NOMO-1 treated with dmso at 0.1 percent for 144 hours (cell line): Measurements from ENCODE around the gene ASXL3.
A peak's percentile ranks its signal among the peaks of the same experiment; 100 is the strongest.

Experiments
- DNase-seq: peaks from one replicate; lab custom pipeline; 2025; ENCODE audit not compliant: unreplicated experiment; lab: John Stamatoyannopoulos, UW

Gene ASXL3

GRCh38 chr18:33712719-33713118 is 134.7 kb downstream of the ASXL3 start:
- DNase-seq = no peak

- DNase-seq = no peak
Observed at GRCh38 chr18:33716061-33716683, 138.2 kb downstream of the ASXL3 start.

- DNase-seq = no peak
Observed at GRCh38 chr18:33717339-33717738, 139.3 kb downstream of the ASXL3 start.

- no peak for DNase-seq
Observed at GRCh38 chr18:33720133-33720532, 142.1 kb downstream of the ASXL3 start.

GRCh38 chr18:33729556-33729955 is 151.5 kb downstream of the ASXL3 start:
- no peak for DNase-seq

DNA sequence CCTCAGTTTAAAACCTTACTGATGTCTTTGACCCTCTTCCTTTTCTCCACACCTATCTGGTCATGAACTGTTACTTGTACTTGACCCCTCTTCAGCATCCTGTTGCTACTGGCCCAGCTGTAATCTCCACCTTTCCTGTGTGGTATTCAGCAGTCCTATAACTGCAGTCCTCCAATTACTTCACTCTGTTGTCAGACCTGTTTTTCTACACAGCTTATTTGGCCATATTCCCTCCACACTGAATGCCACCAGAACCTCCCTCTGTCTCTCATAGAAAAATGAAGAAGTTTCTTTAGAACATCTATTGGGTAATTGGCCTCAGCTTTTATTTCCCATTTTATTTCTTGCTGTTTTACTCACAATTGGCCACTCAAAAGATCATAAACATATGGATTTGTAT is 155.4 kb downstream of the ASXL3 start:
- no peak for DNase-seq

- DNase-seq = no peak
Observed at GRCh38 chr18:33735428-33735827, 157.4 kb downstream of the ASXL3 start.

DNA sequence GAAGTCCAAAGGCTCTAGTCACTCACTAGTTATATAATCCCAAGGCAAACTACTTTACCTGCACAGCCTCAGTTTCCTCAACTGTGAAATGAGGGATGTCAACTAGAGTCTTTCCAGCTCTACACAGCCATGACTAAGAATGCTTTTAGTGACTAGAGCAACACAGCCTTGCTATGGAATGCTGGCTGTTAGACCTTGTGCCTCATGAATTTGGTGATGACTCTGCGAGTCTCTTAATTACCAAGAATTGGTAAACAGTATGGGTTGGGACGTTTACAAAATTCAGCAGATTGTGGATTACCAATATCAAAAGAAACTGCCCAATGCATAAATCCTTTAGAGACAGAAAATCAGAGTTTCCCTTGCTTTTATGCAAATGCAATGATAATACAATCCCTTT is 163.7 kb downstream of the ASXL3 start:
- DNase-seq = no peak

DNA sequence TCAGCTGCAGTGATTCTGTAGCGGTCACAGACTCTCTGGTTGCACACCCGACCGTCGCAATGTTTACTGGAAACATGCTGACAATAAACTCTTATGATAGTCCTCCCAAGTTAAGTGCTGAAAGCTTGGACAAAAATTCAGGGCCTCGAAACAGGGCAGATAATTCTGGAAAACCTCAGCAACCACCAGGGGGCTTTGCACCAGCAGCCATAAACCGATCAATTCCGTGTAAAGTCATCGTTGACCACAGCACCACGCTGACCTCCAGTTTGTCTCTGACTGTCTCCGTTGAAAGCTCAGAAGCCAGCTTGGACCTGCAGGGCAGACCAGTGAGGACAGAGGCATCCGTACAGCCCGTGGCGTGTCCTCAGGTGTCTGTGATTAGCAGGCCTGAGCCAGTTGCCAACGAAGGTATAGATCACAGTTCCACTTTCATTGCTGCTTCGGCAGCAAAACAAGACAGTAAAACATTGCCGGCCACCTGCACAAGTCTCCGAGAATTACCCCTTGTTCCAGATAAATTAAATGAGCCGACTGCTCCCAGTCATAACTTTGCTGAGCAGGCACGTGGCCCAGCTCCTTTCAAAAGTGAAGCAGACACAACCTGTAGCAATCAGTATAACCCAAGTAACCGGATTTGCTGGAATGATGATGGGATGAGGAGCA is 166.1 kb downstream of the ASXL3 start:
- no peak for DNase-seq

GRCh38 chr18:33745151-33745795 is 167.3 kb downstream of the ASXL3 start:
- no peak for DNase-seq

GRCh38 chr18:33745871-33746545 is 168.0 kb downstream of the ASXL3 start:
- no peak for DNase-seq

DNA sequence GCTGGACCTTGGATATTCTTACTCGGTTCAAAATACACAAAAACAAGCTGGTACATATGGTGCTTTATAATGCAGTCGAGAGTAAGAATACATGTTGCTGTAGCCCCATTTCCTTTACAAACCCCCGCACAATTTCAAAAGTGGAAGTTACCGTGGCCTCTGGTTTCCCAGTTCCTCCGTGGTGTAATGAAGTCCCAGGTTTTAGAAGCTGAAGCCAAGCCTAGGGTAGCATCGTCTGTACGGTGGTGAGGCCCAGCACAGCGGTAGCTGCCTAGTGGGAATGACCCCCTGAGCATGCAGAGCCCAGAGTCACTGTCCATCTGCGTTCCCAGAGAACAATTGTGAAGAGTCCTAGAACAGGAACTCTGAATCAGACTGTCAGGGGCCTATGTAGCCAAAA is 171.8 kb downstream of the ASXL3 start:
- no peak for DNase-seq

DNA sequence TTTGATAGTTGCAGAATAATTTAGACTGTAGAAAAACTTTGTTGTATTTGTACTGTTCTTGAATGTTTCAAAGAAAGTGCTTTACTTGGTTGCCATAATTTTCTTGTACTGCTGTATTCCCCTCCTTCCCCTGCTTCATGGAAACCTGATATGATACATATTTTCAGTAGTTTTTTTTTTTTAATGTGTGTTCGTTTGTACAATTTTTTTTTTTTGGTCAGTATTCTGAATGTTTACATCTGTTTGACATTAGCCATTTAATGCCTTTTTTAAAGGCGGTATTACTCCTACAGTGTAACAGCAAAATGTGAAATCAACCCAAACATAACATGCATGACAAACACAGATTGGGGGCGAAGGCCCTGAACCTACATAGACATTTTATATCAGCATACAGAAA is 172.3 kb downstream of the ASXL3 start:
- DNase-seq = no peak

GRCh38 chr18:33751613-33752221 is 173.7 kb downstream of the ASXL3 start:
- DNase-seq = no peak

- DNase-seq = no peak
Observed at GRCh38 chr18:33755391-33755790, 177.4 kb downstream of the ASXL3 start.

- DNase-seq = peak; percentile 6
Observed at GRCh38 chr18:33755931-33756560, 178.0 kb downstream of the ASXL3 start.

GRCh38 chr18:33757037-33757436 is 179.0 kb downstream of the ASXL3 start:
- DNase-seq = no peak

- no peak for DNase-seq
Observed at GRCh38 chr18:33761363-33761762, 183.3 kb downstream of the ASXL3 start.

GRCh38 chr18:33781429-33781828 is 203.4 kb downstream of the ASXL3 start:
- no peak for DNase-seq
